SK-N-SH (cell line): Measurements from ENCODE around the gene TPM3. TPM values are rescaled to one million over a fixed set of nuclear protein-coding genes. Genes with fewer than 3 reads are reported as not detected.

Experiments
- CTCF ChIA-PET: fragments of 300-600, 350-600 bp; formaldehyde crosslinking; extraction: SDS; loops from one replicate; lab custom pipeline; 2021; lab: Yijun Ruan, JAX
- POLR2A ChIA-PET: fragments of 350-600 bp; sonication (Branson Sonifier 250); formaldehyde crosslinking; extraction: SDS; loops from one replicate; lab custom pipeline; 2020; ENCODE audit warnings: antibody characterized with exemption, inconsistent platforms; lab: Yijun Ruan, JAX
- DNase-seq: peaks from one replicate; pipeline ENCODE4 v3.0.0; 2012
- H2AFZ ChIP-seq: fragments of 200-600 bp; sonication (generic); 2 replicates; pipeline ENCODE4 v1.8.1; 2016; ENCODE audit warnings: antibody characterized with exemption, mild to moderate bottlenecking, low read depth
- H3F3A ChIP-seq: fragments of 200-600 bp; sonication (generic); replicated peaks from 2 replicates; pipeline ENCODE3; 2016; ENCODE audit warnings: antibody characterized with exemption, mild to moderate bottlenecking; ENCODE audit not compliant: insufficient read depth
- H3K27ac ChIP-seq, 2 experiments: fragments of 200-500 bp in 1 of 2; fragments of 200-600 bp in 1 of 2; sonication (Bioruptor generic) in 1 of 2; sonication (generic), shearing (Covaris generic) in 1 of 2; 2 replicates each; pipeline versions ENCODE4 v1.5.1 to v1.6.1; 2014 to 2016; ENCODE audit warnings: low read depth in 2 of 2, inconsistent platforms in 1 of 2, low read length in 1 of 2, mild to moderate bottlenecking in 1 of 2, mixed read lengths in 1 of 2
- H3K27me3 ChIP-seq: fragments of 200-600 bp; sonication (generic), shearing (Covaris generic); 2 replicates; pipeline ENCODE4 v1.6.1; 2016; ENCODE audit warnings: mixed run types; ENCODE audit not compliant: insufficient read depth
- H3K36me3 ChIP-seq, 2 experiments: fragments of 200-500 bp in 1 of 2; fragments of 200-600 bp in 1 of 2; sonication (Bioruptor generic) in 1 of 2; sonication (generic) in 1 of 2; replicated peaks in 1 of 2; 2 replicates each; pipeline versions ENCODE3 to v1.5.1; 2014 to 2016; ENCODE audit warnings: low read length in 1 of 2, mild to moderate bottlenecking in 1 of 2; ENCODE audit not compliant: insufficient read depth in 2 of 2, control insufficient read depth in 1 of 2
- H3K4me1 ChIP-seq, 2 experiments: fragments of 200-500 bp in 1 of 2; fragments of 200-600 bp in 1 of 2; sonication (Bioruptor generic) in 1 of 2; sonication (generic), shearing (Covaris generic) in 1 of 2; 2 replicates each; pipeline versions ENCODE4 v1.5.1 to v1.6.1; 2014 to 2016; ENCODE audit warnings: low read depth in 1 of 2, low read length in 1 of 2, mixed run types in 1 of 2; ENCODE audit not compliant: insufficient read depth in 2 of 2, control insufficient read depth in 1 of 2
- H3K4me2 ChIP-seq: fragments of 200-600 bp; sonication (generic), shearing (Covaris generic); 2 replicates; pipeline ENCODE4 v1.6.1; 2017; ENCODE audit warnings: mixed run types
- H3K4me3 ChIP-seq, 2 experiments: fragments of 200-500 bp in 1 of 2; fragments of 200-600 bp in 1 of 2; sonication (Bioruptor generic) in 1 of 2; sonication (generic), shearing (Covaris generic) in 1 of 2; 2 replicates each; pipeline versions ENCODE4 v1.5.1 to v1.8.1; 2014 to 2016; ENCODE audit warnings: low read depth in 2 of 2, inconsistent platforms in 1 of 2, low read length in 1 of 2, mild to moderate bottlenecking in 1 of 2, mixed read lengths in 1 of 2, moderate library complexity in 1 of 2
- H3K79me2 ChIP-seq: fragments of 200-600 bp; sonication (generic); 2 replicates; pipeline ENCODE4 v1.8.1; 2017; ENCODE audit warnings: mild to moderate bottlenecking; ENCODE audit not compliant: insufficient read depth
- H3K9ac ChIP-seq: fragments of 200-600 bp; sonication (generic); 2 replicates; pipeline ENCODE4 v1.6.1; 2017; ENCODE audit warnings: mixed run types
- H3K9me2 ChIP-seq: fragments of 200-600 bp; sonication (generic); 2 replicates; pipeline ENCODE4 v1.6.1; 2017; ENCODE audit warnings: mixed run types
- H3K9me3 ChIP-seq: fragments of 200-600 bp; sonication (generic); 2 replicates; pipeline ENCODE4 v1.6.1; 2017; ENCODE audit warnings: mixed run types, mild to moderate bottlenecking, moderate library complexity
- H4K20me1 ChIP-seq: fragments of 200-600 bp; sonication (generic); 2 replicates; pipeline ENCODE4 v1.6.1; 2017; ENCODE audit warnings: mild to moderate bottlenecking, mixed run types; ENCODE audit not compliant: insufficient read depth
- EZH2phosphoT487 ChIP-seq: fragments of 200-600 bp; sonication (generic); IDR thresholded peaks from 2 replicates; pipeline ENCODE4 v1.6.1; 2017; ENCODE audit warnings: low read depth, mixed run types, mild to moderate bottlenecking, antibody characterized with exemption, moderate library complexity, borderline replicate concordance
- FOXJ3 ChIP-seq: sonication (generic); formaldehyde crosslinking; IDR thresholded peaks from 2 replicates; pipeline ENCODE4 v1.5.1; 2020; ENCODE audit warnings: mild to moderate bottlenecking, missing genetic modification reagents
- GATA2 ChIP-seq: sonication (generic); formaldehyde crosslinking; IDR thresholded peaks from 2 replicates; pipeline ENCODE4 v1.5.0; 2020; ENCODE audit warnings: mild to moderate bottlenecking, missing genetic modification reagents
- MXI1 ChIP-seq: IDR thresholded peaks from 2 replicates; pipeline ENCODE4 v1.6.1; 2012; ENCODE audit warnings: mild to moderate bottlenecking, low read depth, low read length, improper control_type of control experiment
- NRF1 ChIP-seq: IDR thresholded peaks from 2 replicates; pipeline ENCODE4 v1.6.1; 2012; ENCODE audit warnings: low read depth, mild to moderate bottlenecking, low read length
- POLR2AphosphoS5 ChIP-seq: IDR thresholded peaks from 2 replicates; pipeline ENCODE4 v1.6.1; 2012; ENCODE audit warnings: low read depth, low read length
- RXRA ChIP-seq: IDR thresholded peaks from 2 replicates; pipeline ENCODE4 v1.4.0; 2012; ENCODE audit warnings: low read depth, mild to moderate bottlenecking, borderline replicate concordance
- SIN3A ChIP-seq: IDR thresholded peaks from 2 replicates; pipeline ENCODE4 v1.6.1; 2012; ENCODE audit warnings: low read depth, mild to moderate bottlenecking, low read length, moderate library complexity, borderline replicate concordance
- SMC3 ChIP-seq: IDR thresholded peaks from 2 replicates; pipeline ENCODE4 v1.6.1; 2012; ENCODE audit warnings: low read depth, low read length, improper control_type of control experiment
- TCF12 ChIP-seq: IDR thresholded peaks from 2 replicates; pipeline ENCODE4 v1.4.0; 2012
- WGBS: methylation state at CpG from one replicate; pipeline ENCODE4 v1.1.6; 2017; ENCODE audit warnings: low lambda C conversion rate; 5-methylcytosine and 5-hydroxymethylcytosine counted together
- polyA plus RNA-seq, 3 experiments: library from polyadenylated mRNA; depleted of rRNA; stranded (reverse); fragments of >200 nt; gene quantifications; 2 replicates each; pipeline ENCODE4 v1.2.3, GENCODE V29; 2012
- TF ChIP-seq, protein P1 (sequence below): fragments of 200-600 bp; sonication (generic); IDR thresholded peaks from 2 replicates; pipeline ENCODE4 v1.6.1; 2017; ENCODE audit warnings: antibody characterized with exemption, mild to moderate bottlenecking, moderate library complexity
- TF ChIP-seq, protein P2 (sequence below): IDR thresholded peaks from 2 replicates; pipeline ENCODE4 v1.4.0; 2012; ENCODE audit warnings: low read depth, borderline replicate concordance

TPM3 gene
- polyA plus RNA-seq, 1 of the 3 experiments (the other 2 are of a cell fraction) = 324 TPM

DNA sequence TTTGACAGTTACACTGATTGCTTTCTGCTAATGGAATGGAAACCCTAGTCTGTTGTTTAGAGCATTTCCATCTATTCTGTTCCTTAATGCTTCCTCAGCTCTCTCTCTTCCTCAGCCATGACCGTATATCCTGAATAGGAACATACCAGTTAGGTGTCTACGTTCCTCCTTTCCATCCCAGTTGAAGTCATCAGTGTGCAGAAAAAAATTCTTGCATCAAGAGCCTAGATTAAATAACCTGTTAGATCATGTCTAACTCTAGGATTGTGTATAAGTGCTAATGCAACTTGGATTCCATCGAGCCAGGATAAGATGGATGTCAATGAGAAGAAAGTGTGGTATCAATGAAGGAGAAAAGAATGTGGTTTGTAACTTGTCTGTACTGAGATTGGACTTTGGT lies 47.6 kb upstream of the TPM3 start:
- CTCF ChIA-PET = interaction anchor here (1.7 kb wide), 1 partner anchor 16 kb away, joined by 4 read pairs; no protein-coding TSS in a partner anchor

GRCh38 chr1:154237880-154238506 lies 46.1 kb upstream of the TPM3 start:
- Histone ChIP-seq H3K4me2 (no peak overlapping the region), H3K4me1 (no peaks in the 10 kb centered on the region), H3K4me3 (no peak overlapping the region), H3K27me3 (no peaks in the 10 kb centered on the region), H3K79me2 (peaks cover 87% of the 10 kb centered on the region), H3K36me3 (peaks cover 80 to 87% of the 10 kb centered on the region in 2 experiments), H3K9ac (no peak overlapping the region), H3K9me3 (no peaks in the 10 kb centered on the region), H4K20me1 (peaks cover 34% of the 10 kb centered on the region; the same call in 1 of the 2 replicates), H3K27ac (no peak overlapping the region), H2AFZ (no peak overlapping the region), H3K9me2 (no peaks in the 10 kb centered on the region), H3F3A (peaks cover 17% of the 10 kb centered on the region)
- TF ChIP-seq NRF1 (no peak), SIN3A (no peak), FOXJ3 (no peak)
- TF ChIP-seq, protein P1, sequence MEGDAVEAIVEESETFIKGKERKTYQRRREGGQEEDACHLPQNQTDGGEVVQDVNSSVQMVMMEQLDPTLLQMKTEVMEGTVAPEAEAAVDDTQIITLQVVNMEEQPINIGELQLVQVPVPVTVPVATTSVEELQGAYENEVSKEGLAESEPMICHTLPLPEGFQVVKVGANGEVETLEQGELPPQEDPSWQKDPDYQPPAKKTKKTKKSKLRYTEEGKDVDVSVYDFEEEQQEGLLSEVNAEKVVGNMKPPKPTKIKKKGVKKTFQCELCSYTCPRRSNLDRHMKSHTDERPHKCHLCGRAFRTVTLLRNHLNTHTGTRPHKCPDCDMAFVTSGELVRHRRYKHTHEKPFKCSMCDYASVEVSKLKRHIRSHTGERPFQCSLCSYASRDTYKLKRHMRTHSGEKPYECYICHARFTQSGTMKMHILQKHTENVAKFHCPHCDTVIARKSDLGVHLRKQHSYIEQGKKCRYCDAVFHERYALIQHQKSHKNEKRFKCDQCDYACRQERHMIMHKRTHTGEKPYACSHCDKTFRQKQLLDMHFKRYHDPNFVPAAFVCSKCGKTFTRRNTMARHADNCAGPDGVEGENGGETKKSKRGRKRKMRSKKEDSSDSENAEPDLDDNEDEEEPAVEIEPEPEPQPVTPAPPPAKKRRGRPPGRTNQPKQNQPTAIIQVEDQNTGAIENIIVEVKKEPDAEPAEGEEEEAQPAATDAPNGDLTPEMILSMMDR = no peak
- 90% methylated on average over 6 of the region's 6 CpGs for WGBS
- DNase-seq = no peak
- POLR2A ChIA-PET = no interaction called here
- CTCF ChIA-PET = interaction anchor here (0.6 kb wide), 1 partner anchor 64 kb away, joined by 3 read pairs; no protein-coding TSS in a partner anchor

More for the DNA sequence above, 47.6 kb upstream of the TPM3 start:
- no peaks in the 10 kb centered on the region for H3K27me3 ChIP-seq
- H2AFZ ChIP-seq = no peak overlapping the region
- TF ChIP-seq TCF12 = no peak
- no peak for TF ChIP-seq NRF1
- no peak for TF ChIP-seq GATA2 (CRISPR knock-in tag)
- TF ChIP-seq SMC3 = no peak
- TF ChIP-seq, protein P2, sequence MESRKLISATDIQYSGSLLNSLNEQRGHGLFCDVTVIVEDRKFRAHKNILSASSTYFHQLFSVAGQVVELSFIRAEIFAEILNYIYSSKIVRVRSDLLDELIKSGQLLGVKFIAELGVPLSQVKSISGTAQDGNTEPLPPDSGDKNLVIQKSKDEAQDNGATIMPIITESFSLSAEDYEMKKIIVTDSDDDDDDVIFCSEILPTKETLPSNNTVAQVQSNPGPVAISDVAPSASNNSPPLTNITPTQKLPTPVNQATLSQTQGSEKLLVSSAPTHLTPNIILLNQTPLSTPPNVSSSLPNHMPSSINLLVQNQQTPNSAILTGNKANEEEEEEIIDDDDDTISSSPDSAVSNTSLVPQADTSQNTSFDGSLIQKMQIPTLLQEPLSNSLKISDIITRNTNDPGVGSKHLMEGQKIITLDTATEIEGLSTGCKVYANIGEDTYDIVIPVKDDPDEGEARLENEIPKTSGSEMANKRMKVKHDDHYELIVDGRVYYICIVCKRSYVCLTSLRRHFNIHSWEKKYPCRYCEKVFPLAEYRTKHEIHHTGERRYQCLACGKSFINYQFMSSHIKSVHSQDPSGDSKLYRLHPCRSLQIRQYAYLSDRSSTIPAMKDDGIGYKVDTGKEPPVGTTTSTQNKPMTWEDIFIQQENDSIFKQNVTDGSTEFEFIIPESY = no peak
- no peak for TF ChIP-seq RXRA
- TF ChIP-seq POLR2AphosphoS5 = no peak
- TF ChIP-seq EZH2phosphoT487 = no peak
- TF ChIP-seq MXI1 = no peak
- no peak overlapping the region for H3K9ac ChIP-seq
- H4K20me1 ChIP-seq = peaks cover 30% of the 10 kb centered on the region; the same call in 1 of the 2 replicates
- H3K4me3 ChIP-seq = no peak overlapping the region
- POLR2A ChIA-PET = no interaction called here
- H3K9me3 ChIP-seq = no peaks in the 10 kb centered on the region
- no peak for DNase-seq
- 85% methylated on average over 3 of the region's 3 CpGs for WGBS
- peaks cover 80% of the 10 kb centered on the region for H3K79me2 ChIP-seq
- H3K27ac ChIP-seq = no peak overlapping the region
- no peaks in the 10 kb centered on the region for H3K4me1 ChIP-seq
- peaks cover 88 to 94% of the 10 kb centered on the region in 2 experiments for H3K36me3 ChIP-seq
- H3K9me2 ChIP-seq = no peaks in the 10 kb centered on the region
- no peak overlapping the region for H3K4me2 ChIP-seq
- peaks cover 17% of the 10 kb centered on the region for H3F3A ChIP-seq
